CD4-positive, alpha-beta T cell treated with Interleukin-6 at 100 ng/mL for 8 hours (primary cell): Measurements from ENCODE around the gene TXNRD3.

Experiments
- DNase-seq: peaks from one replicate; pipeline ENCODE4 v3.0.0-alpha.2; 2020; ENCODE audit warnings: mixed read lengths, low spot score

TXNRD3 gene

DNA sequence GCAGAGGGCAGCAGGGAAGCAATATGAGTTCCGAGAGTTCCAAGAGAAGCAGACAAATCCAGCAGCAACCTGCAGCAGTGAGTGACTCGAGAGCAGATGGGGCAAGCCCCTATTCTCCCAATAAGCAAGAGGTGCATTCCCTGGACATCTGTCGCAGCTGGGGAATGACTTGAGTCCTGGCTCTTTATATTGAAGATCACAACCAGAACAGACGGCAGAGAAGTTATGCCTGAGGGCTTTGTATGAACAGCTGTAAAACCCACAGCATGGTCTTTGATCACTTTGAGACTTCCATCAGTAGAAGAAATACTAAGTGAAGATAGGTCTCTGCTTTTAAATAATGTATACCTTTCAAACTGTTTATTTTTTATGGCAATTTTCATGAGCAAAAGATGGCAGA lies 72.6 kb downstream of the TXNRD3 start:
- no peak for DNase-seq

- no peak for DNase-seq
These were observed 73.4 kb downstream of the TXNRD3 start for GRCh38 chr3:126581569-126581968.

- no peak for DNase-seq
These were observed 74.2 kb downstream of the TXNRD3 start for GRCh38 chr3:126580746-126581145.

DNA sequence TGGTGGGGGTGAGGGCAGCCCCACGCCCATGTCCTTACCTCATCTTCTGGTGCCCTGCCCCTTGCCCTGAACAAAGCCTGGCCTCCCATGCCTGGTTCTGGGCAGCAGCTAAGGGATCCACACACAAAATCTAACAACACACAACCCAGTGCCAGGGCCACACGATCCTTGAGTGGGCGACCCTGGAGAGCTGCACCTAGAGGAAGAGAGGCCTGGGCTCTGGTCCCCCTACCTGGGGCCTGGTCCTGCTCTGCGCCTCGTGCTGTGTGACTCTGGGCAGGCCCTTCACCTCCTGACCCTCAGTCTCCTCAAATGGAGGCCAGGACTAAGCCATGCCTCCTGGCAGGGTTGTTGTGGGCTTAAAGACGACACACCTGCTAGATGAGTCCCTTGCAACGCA lies 76.2 kb downstream of the TXNRD3 start:
- no peak for DNase-seq

- no peak for DNase-seq
These were observed 77.7 kb downstream of the TXNRD3 start for GRCh38 chr3:126577261-126577660.

GRCh38 chr3:126573492-126574117 lies 81.3 kb downstream of the TXNRD3 start:
- DNase-seq: no peak

- no peak for DNase-seq
These were observed 83.8 kb downstream of the TXNRD3 start for GRCh38 chr3:126571078-126571477.

DNA sequence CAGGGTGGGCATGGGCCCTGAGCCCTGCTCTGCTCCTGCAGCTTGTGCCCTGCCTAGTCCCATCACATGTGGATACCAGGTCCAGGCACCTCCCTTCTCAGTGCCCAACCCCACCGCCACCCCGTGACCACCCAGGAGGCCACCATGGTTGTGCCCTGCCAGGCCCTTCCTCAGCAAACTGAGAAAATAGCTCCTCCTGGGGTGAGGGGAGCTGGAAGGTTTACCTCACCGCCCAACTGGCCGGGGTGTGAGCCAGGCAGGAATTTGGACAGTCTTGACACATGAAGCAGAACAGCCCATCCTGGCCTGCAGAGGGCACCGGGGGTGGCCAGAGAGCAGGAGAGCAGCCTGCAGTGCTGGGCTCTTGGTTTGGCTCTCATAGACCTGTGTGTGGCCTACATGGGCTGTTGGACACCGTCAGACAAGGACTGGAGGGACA lies 84.8 kb downstream of the TXNRD3 start:
- no peak for DNase-seq

DNA sequence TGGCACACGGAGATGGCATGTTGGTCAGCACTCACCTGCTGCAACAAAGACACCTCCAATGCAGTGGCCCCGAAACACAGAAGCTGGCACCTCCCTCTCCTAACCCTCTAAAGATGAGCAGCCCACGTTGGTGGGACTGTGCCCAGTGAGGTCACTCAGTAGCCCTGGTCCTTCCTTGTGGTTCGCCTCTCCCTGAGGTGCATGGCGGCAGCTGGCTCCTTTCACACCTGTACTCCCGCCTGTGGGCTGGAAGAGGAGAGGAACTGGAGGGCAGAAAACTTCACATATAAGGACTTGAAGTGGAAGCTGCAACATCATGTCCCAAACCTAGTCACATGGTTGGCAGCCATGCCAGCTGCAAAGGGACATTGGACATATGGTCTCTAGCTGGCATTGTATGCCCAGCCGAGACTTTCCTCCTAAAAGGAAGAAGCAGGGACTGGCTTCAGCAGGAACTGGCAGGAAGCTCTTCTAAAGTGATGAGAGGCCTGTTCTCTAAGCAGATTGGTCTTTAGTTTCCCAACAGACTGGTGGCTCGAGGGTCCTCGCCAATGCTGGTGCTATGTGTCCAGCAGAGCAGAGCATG lies 85.4 kb downstream of the TXNRD3 start:
- no peak for DNase-seq

DNA sequence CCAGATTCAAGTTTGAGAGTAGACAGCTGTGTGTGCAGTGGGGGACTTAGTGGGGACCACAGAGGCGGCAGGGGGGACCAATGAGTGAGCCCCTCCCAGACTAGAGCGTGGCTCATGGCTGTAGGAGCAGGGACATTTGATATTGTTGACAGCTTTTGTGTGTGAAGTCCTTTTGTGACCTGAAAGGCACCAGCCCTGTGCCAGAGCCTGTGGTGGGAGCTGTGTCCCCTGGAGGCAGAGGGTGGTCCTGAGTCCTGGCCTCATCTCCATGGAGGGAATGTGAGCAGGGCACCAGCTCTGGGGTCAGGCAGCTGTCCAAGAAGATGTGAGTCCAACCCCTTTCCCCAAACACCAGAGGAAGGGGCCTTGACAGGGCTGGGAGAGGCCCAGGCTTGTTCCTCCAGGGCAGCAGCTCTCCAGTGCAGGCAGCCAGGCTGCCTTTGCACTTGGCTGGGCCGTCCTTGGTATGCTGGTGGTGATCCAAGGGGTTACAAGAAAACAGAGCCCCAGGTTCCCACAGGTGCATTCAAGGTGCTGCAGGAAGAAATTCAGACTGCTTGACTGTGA lies 86.1 kb downstream of the TXNRD3 start:
- DNase-seq: no peak

DNA sequence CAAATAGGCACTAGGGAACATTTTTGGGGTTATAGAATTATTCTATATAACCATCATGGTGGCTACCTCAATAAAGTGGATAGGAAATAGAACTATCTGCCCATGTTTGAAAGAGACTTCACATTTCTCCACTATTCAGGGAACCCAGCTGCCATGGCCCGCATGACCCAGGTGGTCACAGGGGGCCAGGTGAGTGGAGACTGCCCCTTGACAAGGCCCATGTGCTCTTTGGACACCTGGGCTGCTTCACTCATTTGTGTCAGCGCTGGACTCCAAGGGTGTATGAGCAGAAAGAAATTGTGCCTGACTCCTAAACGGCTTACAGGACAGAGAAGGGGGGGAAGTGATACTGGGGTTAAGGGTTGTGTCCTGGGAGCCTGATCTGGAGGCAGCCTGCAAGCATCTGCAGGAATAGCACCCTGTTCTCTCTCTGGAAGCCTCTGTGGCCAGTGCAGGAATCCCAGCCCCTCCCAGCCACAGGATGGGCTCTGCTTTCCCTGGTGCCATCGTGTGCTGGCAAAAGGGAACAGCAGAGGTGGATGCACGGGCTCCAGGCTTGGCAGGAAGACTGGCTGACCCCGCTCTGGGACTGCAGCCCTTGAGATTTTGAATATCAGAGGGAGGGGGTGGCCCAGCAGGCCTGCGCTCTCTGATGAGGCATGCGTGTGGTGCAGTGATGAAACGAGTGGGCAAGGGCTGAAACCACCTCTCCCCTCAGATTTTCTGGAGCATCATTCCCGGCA lies 87.1 kb downstream of the TXNRD3 start:
- no peak for DNase-seq

DNA sequence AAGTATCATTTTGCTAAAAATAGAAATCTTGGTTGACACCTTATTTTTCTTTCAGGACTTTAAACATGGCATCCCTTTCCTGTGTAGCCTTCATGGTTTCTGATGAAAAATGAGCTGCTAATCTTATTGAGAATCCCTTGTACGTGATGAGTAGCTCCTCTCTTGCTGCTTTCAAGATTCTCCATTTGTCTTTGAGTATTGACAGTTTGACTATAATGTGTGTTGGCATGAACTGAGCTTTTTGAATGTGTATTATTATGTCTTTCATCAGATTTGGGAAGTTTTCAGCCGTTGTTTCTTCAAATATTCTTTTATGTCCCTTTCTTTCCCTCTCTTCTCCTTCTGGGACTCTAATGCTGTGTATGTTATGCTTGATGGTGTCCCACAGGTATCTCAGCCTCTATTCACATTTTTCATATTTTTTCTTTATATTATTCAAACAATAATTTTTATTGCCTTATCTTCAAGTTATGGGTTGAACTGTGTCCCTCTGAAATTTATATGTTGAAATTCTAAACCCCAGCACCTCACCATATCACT lies 92.1 kb downstream of the TXNRD3 start:
- DNase-seq: no peak

- no peak for DNase-seq
These were observed 96.4 kb downstream of the TXNRD3 start, which contains the start of gene C3orf22 for GRCh38 chr3:126558336-126559071. TSS of gene C3orf22 (minus strand) at chr3:126558932. CDS start at chr3:126553390, 5,542 bp downstream.

GRCh38 chr3:126557761-126558160 lies 97.2 kb downstream of the TXNRD3 start:
- DNase-seq: no peak

DNA sequence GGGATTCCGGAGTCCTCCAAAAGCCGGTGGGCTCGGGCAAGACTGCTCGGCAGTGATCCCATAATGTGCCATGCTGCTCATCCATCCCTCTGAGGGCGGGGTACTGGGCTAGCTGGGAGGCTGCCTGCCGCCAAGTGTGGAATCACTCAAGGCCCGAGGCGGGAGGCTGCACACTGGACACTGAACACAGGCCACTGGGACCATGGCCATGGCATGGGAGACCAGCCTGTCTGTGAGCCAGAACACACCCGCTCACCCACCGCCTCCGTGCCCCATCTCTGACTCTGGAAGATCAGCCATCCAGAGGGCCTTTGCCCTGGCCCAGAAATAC lies 97.5 kb downstream of the TXNRD3 start:
- DNase-seq: no peak
